ENCODE data around the gene GNG14.
"Not testable (repeated sequence)": the region's sequence is repeated elsewhere in the genome, so short reads cannot be mapped to it uniquely, and the experiment has no call there.

Gene GNG14

GRCh38 chr19:12723641-12724426 lies 36.0 kb downstream of the GNG14 start, which contains the start of gene TNPO2:
TNPO2 (minus strand) TSS chr19:12723932; CDS start chr19:12720977, 2,955 bp downstream.
- DNase-seq (ENCODE audit: low read depth in 2 of 2), result peak in 1 of 2 experiments; percentile 22

- DNase-seq (ENCODE audit: low read depth in 2 of 2), result not testable (repeated sequence)
Observed at GRCh38 chr19:12725612-12726011, 37.8 kb downstream of the GNG14 start.

GRCh38 chr19:12726988-12727316 lies 39.2 kb downstream of the GNG14 start:
- DNase-seq (ENCODE audit: low read depth in 2 of 2), result no peak

GRCh38 chr19:12727745-12728433 lies 40.1 kb downstream of the GNG14 start:
- DNase-seq (ENCODE audit: low read depth in 2 of 2), result no peak

GRCh38 chr19:12730064-12730463 lies 42.3 kb downstream of the GNG14 start:
- DNase-seq (ENCODE audit: low read depth in 2 of 2), result no peak

GRCh38 chr19:12731337-12731736 lies 43.5 kb downstream of the GNG14 start:
- no peak for DNase-seq (ENCODE audit: low read depth in 2 of 2)

GRCh38 chr19:12733369-12734214 lies 45.8 kb downstream of the GNG14 start:
- DNase-seq (ENCODE audit: low read depth in 2 of 2), result no peak

GRCh38 chr19:12736995-12737834 lies 49.4 kb downstream of the GNG14 start, which contains the start of gene GET3:
GET3 (plus strand) TSS chr19:12737497; CDS start chr19:12737506, 9 bp downstream.
- DNase-seq (ENCODE audit: low read depth in 2 of 2), result peak; percentile 100

- no peak for DNase-seq (ENCODE audit: low read depth in 2 of 2)
Observed at GRCh38 chr19:12737835-12738351, 50.1 kb downstream of the GNG14 start.
